Astrocyte (in vitro differentiated cells and primary cell): Measurements from ENCODE around the gene TGFBI.

ENCODE experiments used
- EZH2 ChIP-seq: IDR thresholded peaks from 2 replicates; pipeline ENCODE4 v1.6.1; 2012; ENCODE audit warnings: mild to moderate bottlenecking, low read length, inconsistent platforms; ENCODE audit not compliant: insufficient read depth
- TF ChIP-seq, protein P1 (sequence below): IDR thresholded peaks from 2 replicates; pipeline ENCODE4 v1.5.1; 2011; ENCODE audit warnings: low read depth, mild to moderate bottlenecking, inconsistent platforms, low read length, moderate library complexity; ENCODE audit not compliant: insufficient read depth

DNA sequence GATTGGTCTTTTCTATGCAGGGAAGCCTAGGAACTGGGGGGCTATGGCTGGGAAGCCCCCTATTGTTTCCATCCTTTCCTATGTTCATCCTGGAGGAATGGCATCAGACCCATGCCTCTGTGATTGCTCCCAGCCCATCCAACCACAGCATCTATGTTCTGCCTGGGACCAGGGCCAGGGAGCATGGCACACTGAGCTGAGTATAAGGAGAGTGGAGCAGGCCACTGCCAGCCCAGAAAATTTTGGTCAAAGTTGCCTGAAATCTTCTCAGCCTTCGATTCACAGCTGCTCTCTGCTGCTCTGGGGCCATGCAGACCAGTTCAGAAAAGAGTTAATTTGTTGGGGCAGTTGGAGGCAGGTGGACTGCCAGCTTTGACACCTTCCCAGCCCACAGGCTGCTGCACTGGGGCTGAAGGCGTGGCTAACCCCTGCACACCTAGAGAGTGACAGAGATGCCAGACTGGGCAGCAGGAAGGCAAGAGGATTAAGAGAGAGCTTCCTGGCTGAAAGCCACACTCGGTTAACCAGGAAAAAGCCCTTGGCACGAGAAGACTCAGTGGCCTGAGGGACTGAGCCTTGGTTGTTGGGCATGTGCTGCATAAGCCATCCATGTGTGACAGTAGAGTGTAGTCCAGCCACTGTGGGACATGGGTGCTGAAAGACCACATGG lies 12.1 kb downstream of the TGFBI start:
- TF ChIP-seq, protein P1, sequence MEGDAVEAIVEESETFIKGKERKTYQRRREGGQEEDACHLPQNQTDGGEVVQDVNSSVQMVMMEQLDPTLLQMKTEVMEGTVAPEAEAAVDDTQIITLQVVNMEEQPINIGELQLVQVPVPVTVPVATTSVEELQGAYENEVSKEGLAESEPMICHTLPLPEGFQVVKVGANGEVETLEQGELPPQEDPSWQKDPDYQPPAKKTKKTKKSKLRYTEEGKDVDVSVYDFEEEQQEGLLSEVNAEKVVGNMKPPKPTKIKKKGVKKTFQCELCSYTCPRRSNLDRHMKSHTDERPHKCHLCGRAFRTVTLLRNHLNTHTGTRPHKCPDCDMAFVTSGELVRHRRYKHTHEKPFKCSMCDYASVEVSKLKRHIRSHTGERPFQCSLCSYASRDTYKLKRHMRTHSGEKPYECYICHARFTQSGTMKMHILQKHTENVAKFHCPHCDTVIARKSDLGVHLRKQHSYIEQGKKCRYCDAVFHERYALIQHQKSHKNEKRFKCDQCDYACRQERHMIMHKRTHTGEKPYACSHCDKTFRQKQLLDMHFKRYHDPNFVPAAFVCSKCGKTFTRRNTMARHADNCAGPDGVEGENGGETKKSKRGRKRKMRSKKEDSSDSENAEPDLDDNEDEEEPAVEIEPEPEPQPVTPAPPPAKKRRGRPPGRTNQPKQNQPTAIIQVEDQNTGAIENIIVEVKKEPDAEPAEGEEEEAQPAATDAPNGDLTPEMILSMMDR: no peak
- no peak for TF ChIP-seq EZH2
